ENCODE data around the gene GDI2. TPM values are rescaled to one million over a fixed set of nuclear protein-coding genes. Genes with fewer than 3 reads are reported as not detected.
A peak's percentile ranks its signal among the peaks of the same experiment; 100 is the strongest.
"Not testable (repeated sequence)": the region's sequence is repeated elsewhere in the genome, so short reads cannot be mapped to it uniquely, and the experiment has no call there.

The GDI2 gene
- total RNA-seq, 1 donor from 2014 or later: 469 TPM

GRCh38 chr10:5783300-5783699, 29.9 kb downstream of the GDI2 start:
- DNase-seq (ENCODE audit: low spot score): no peak

GRCh38 chr10:5782174-5782573, 31.1 kb downstream of the GDI2 start:
- DNase-seq (ENCODE audit: low spot score): no peak

- no peak for DNase-seq (ENCODE audit: low spot score)
Measured at GRCh38 chr10:5779730-5780129, 33.5 kb downstream of the GDI2 start.

- DNase-seq (ENCODE audit: low spot score): not testable (repeated sequence)
Measured at GRCh38 chr10:5777758-5778157, 35.5 kb downstream of the GDI2 start.

GRCh38 chr10:5776881-5777197, 36.4 kb downstream of the GDI2 start:
- peak; percentile 56 for DNase-seq (ENCODE audit: low spot score)

GRCh38 chr10:5776136-5776880, 36.9 kb downstream of the GDI2 start:
- peak; percentile 67 for DNase-seq (ENCODE audit: low spot score)

GRCh38 chr10:5775685-5776084, 37.5 kb downstream of the GDI2 start:
- DNase-seq (ENCODE audit: low spot score): no peak

- no peak for DNase-seq (ENCODE audit: low spot score)
Measured at GRCh38 chr10:5774987-5775620, 38.1 kb downstream of the GDI2 start.

- no peak for DNase-seq (ENCODE audit: low spot score)
Measured at GRCh38 chr10:5766189-5766588, 47.0 kb downstream of the GDI2 start.

GRCh38 chr10:5765617-5766016, 47.6 kb downstream of the GDI2 start:
- no peak for DNase-seq (ENCODE audit: low spot score)

GRCh38 chr10:5764422-5765297, 48.6 kb downstream of the GDI2 start:
- no peak for DNase-seq (ENCODE audit: low spot score)

GRCh38 chr10:5762531-5762930, 50.7 kb downstream of the GDI2 start:
- DNase-seq (ENCODE audit: low spot score): no peak

- DNase-seq (ENCODE audit: low spot score): no peak
Measured at GRCh38 chr10:5761220-5761619, 52.0 kb downstream of the GDI2 start.

GRCh38 chr10:5760515-5760914, 52.7 kb downstream of the GDI2 start:
- no peak for DNase-seq (ENCODE audit: low spot score)

- no peak for DNase-seq (ENCODE audit: low spot score)
Measured at GRCh38 chr10:5758927-5759326, 54.3 kb downstream of the GDI2 start.

GRCh38 chr10:5757766-5758517, 55.3 kb downstream of the GDI2 start:
- DNase-seq (ENCODE audit: low spot score): no peak

GRCh38 chr10:5752301-5752871, 60.8 kb downstream of the GDI2 start:
- DNase-seq (ENCODE audit: low spot score): no peak

GRCh38 chr10:5751601-5752253, 61.5 kb downstream of the GDI2 start:
- DNase-seq (ENCODE audit: low spot score): no peak

GRCh38 chr10:5748394-5748803, 64.8 kb downstream of the GDI2 start:
- DNase-seq (ENCODE audit: low spot score): no peak

- no peak for DNase-seq (ENCODE audit: low spot score)
Measured at GRCh38 chr10:5746197-5746596, 67.0 kb downstream of the GDI2 start.

- no peak for DNase-seq (ENCODE audit: low spot score)
Measured at GRCh38 chr10:5744849-5745248, 68.4 kb downstream of the GDI2 start.

Data from umbilical cord (tissue), 2 donors.